Measurements from ENCODE around the gene TARBP2. TPM values are rescaled to one million over a fixed set of nuclear protein-coding genes. Genes with fewer than 3 reads are reported as not detected.

TARBP2 gene
- total RNA-seq (ENCODE audit: low replicate concordance) = 32.4 and 72.4 TPM in 2 replicates

GRCh38 chr12:53500776-53501614 is at the start of gene TARBP2:
Gene TARBP2, plus strand, starts transcription at chr12:53501283. Its CDS starts 126 bp downstream, at chr12:53501409.
- TF ChIP-seq EZH2 (IDR thresholded peaks at IDR 0.05) = no peak
- TF ChIP-seq EZH2phosphoT487 (IDR thresholded peaks at IDR 0.05) = no peak
- TF ChIP-seq, protein P1, sequence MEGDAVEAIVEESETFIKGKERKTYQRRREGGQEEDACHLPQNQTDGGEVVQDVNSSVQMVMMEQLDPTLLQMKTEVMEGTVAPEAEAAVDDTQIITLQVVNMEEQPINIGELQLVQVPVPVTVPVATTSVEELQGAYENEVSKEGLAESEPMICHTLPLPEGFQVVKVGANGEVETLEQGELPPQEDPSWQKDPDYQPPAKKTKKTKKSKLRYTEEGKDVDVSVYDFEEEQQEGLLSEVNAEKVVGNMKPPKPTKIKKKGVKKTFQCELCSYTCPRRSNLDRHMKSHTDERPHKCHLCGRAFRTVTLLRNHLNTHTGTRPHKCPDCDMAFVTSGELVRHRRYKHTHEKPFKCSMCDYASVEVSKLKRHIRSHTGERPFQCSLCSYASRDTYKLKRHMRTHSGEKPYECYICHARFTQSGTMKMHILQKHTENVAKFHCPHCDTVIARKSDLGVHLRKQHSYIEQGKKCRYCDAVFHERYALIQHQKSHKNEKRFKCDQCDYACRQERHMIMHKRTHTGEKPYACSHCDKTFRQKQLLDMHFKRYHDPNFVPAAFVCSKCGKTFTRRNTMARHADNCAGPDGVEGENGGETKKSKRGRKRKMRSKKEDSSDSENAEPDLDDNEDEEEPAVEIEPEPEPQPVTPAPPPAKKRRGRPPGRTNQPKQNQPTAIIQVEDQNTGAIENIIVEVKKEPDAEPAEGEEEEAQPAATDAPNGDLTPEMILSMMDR (IDR thresholded peaks at IDR 0.05) = peak; percentile 6
- peaks cover 11% of the 10 kb centered on the region for H3K36me3 Mint-ChIP-seq
- H3K79me2 ChIP-seq (ENCODE audit: low read depth) = peaks cover 55% of the 10 kb centered on the region
- H3K36me3 ChIP-seq = no peaks in the 10 kb centered on the region
- H3K27me3 Mint-ChIP-seq (ENCODE audit: insufficient read depth, low read depth) = peaks cover 18% of the 10 kb centered on the region
- H3K27me3 ChIP-seq = no peaks in the 10 kb centered on the region
- H2AFZ ChIP-seq (replicated peaks) = peak within 1 kb of the TSS; percentile 91
- peak within 1 kb of the TSS; percentile 95 for H3K4me2 ChIP-seq
- H3K27ac ChIP-seq = peak within 1 kb of the TSS; percentile 82
- H3K4me1 Mint-ChIP-seq = peaks cover 42% of the 10 kb centered on the region
- H3K9me3 Mint-ChIP-seq = no peaks in the 10 kb centered on the region
- H3K4me3 Mint-ChIP-seq = peak within 1 kb of the TSS; percentile 88
- no peaks in the 10 kb centered on the region for H3K9me3 ChIP-seq (ENCODE audit: low read depth)
- peaks cover 41% of the 10 kb centered on the region for H3K4me1 ChIP-seq
- peaks cover 3% of the 10 kb centered on the region for H4K20me1 ChIP-seq (ENCODE audit: low read depth)
- peak within 1 kb of the TSS; percentile 46 for H3K9ac ChIP-seq
- DNase-seq (ENCODE audit: low spot score) = peak; percentile 99
- H3K27ac Mint-ChIP-seq = peak within 1 kb of the TSS; percentile 69
- H3F3A ChIP-seq (ENCODE audit: low read depth) = peaks cover 37% of the 10 kb centered on the region
- H3K4me3 ChIP-seq = peak within 1 kb of the TSS; percentile 64

DNA sequence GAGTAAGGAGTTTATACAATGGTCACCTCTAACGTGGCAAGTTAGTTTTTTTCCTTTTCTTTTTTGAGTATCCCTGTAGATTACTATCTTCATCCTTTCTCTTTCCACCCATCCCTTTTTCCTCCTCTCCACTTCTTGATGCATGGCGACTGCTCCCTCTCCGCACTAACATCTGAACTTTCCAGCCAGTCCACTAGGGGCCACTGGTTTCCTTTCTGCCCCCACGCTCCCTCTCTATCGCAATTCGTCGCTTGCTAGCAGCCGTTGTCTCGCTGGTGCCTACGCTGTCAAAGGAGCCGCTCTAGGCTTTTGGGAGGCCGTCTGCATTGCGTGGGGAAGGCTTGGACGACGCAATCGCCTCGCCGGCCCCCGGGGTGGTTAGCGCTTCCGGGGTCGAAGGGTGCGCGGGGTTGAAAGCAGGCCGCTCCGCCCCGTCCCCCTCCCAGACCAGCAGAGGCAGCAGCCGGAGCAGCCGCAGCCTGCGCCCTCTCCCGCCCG is 49.4 kb upstream of the TARBP2 start, which contains the start of gene PCBP2:
Gene PCBP2 (plus strand): TSS at position 442 of the 498 bp plus-strand sequence. CDS start 2,699 bp downstream, outside the sequence.
- Mint-ChIP-seq H3K36me3 (peaks cover 32% of the 10 kb centered on the region), H3K9me3 (no peaks in the 10 kb centered on the region), H3K27me3 (ENCODE audit: insufficient read depth, low read depth) (no peaks in the 10 kb centered on the region), H3K4me3 (peak within 1 kb of the TSS; percentile 98), H3K4me1 (peaks cover 26% of the 10 kb centered on the region), H3K27ac (peak within 1 kb of the TSS; percentile 99)
- Histone ChIP-seq H4K20me1 (ENCODE audit: low read depth) (peaks cover 42% of the 10 kb centered on the region), H3K4me1 (peaks cover 29% of the 10 kb centered on the region), H3F3A (ENCODE audit: low read depth) (peaks cover 58% of the 10 kb centered on the region), H3K27me3 (no peaks in the 10 kb centered on the region), H3K9me3 (ENCODE audit: low read depth) (no peaks in the 10 kb centered on the region), H2AFZ (replicated peaks) (peak within 1 kb of the TSS; percentile 45), H3K4me3 (peak within 1 kb of the TSS; percentile 86), H3K9ac (peak within 1 kb of the TSS; percentile 99), H3K36me3 (peaks cover 23% of the 10 kb centered on the region), H3K27ac (peak within 1 kb of the TSS; percentile 99), H3K79me2 (ENCODE audit: low read depth) (peaks cover 46% of the 10 kb centered on the region), H3K4me2 (peak within 1 kb of the TSS; percentile 98)
- TF ChIP-seq, protein P1 (IDR thresholded peaks at IDR 0.05) = peak; percentile 91
- TF ChIP-seq EZH2 (IDR thresholded peaks at IDR 0.05) = no peak
- peak; percentile 100 for DNase-seq (ENCODE audit: low spot score)

GRCh38 chr12:53452159-53453077 is 48.7 kb upstream of the TARBP2 start:
- Mint-ChIP-seq H3K4me1 (peaks cover 30% of the 10 kb centered on the region), H3K36me3 (peaks cover 35% of the 10 kb centered on the region), H3K27me3 (ENCODE audit: insufficient read depth, low read depth) (no peaks in the 10 kb centered on the region), H3K4me3 (peak overlapping the region; percentile 98), H3K9me3 (no peaks in the 10 kb centered on the region), H3K27ac (peak overlapping the region; percentile 99)
- peaks cover 53% of the 10 kb centered on the region for H3K79me2 ChIP-seq (ENCODE audit: low read depth)
- peaks cover 65% of the 10 kb centered on the region for H3F3A ChIP-seq (ENCODE audit: low read depth)
- H3K4me1 ChIP-seq = peaks cover 29% of the 10 kb centered on the region
- H3K36me3 ChIP-seq = peaks cover 24% of the 10 kb centered on the region
- TF ChIP-seq EZH2phosphoT487 (IDR thresholded peaks at IDR 0.05) (no peak), EZH2 (IDR thresholded peaks at IDR 0.05) (no peak)
- TF ChIP-seq, protein P1 (IDR thresholded peaks at IDR 0.05) = peak; percentile 57
- H2AFZ ChIP-seq (replicated peaks) = no peak overlapping the region
- peak overlapping the region; percentile 99 for H3K9ac ChIP-seq
- H3K4me3 ChIP-seq = peak overlapping the region; percentile 86
- peak overlapping the region; percentile 98 for H3K4me2 ChIP-seq
- peak; percentile 95 for DNase-seq (ENCODE audit: low spot score)
- no peaks in the 10 kb centered on the region for H3K9me3 ChIP-seq (ENCODE audit: low read depth)
- no peaks in the 10 kb centered on the region for H3K27me3 ChIP-seq
- peaks cover 49% of the 10 kb centered on the region for H4K20me1 ChIP-seq (ENCODE audit: low read depth)
- H3K27ac ChIP-seq = peak overlapping the region; percentile 99
